Upper lobe of left lung (tissue), 4 donors: ENCODE data around the gene ATOH8.

Source experiments
- EP300 ChIP-seq, 4 donors: sonication (generic); formaldehyde crosslinking; IDR thresholded peaks; one replicate each; pipeline ENCODE4 v1.5.1; 2017; ENCODE audit warnings: antibody characterized with exemption in 4 of 4, control low read depth in 2 of 4
- POLR2A ChIP-seq, 4 donors: fragments of 450-650 bp; IDR thresholded peaks; one replicate each; pipeline ENCODE4 v1.5.1; 2016 to 2017; ENCODE audit warnings: antibody characterized with exemption in 4 of 4, mild to moderate bottlenecking in 2 of 4
- TF ChIP-seq, protein P1 (sequence below), 6 experiments: fragments of 450-650 bp in 4 of 6; fragments of 200-600 bp in 2 of 6; sonication (generic) in 2 of 6; IDR thresholded peaks; one replicate each; pipeline ENCODE4 v1.5.1; 2016 to 2019; ENCODE audit warnings: antibody characterized with exemption in 6 of 6

GRCh38 chr2:85830645-85831044, 76.9 kb downstream of the ATOH8 start:
- TF ChIP-seq POLR2A (IDR thresholded peaks at IDR 0.05) (no peak), EP300 (IDR thresholded peaks at IDR 0.05) (no peak)
- TF ChIP-seq, protein P1, sequence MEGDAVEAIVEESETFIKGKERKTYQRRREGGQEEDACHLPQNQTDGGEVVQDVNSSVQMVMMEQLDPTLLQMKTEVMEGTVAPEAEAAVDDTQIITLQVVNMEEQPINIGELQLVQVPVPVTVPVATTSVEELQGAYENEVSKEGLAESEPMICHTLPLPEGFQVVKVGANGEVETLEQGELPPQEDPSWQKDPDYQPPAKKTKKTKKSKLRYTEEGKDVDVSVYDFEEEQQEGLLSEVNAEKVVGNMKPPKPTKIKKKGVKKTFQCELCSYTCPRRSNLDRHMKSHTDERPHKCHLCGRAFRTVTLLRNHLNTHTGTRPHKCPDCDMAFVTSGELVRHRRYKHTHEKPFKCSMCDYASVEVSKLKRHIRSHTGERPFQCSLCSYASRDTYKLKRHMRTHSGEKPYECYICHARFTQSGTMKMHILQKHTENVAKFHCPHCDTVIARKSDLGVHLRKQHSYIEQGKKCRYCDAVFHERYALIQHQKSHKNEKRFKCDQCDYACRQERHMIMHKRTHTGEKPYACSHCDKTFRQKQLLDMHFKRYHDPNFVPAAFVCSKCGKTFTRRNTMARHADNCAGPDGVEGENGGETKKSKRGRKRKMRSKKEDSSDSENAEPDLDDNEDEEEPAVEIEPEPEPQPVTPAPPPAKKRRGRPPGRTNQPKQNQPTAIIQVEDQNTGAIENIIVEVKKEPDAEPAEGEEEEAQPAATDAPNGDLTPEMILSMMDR (IDR thresholded peaks at IDR 0.05), result peak in 1 of 6 experiments; percentile 26
